GM19395 (cell line): ENCODE data around the gene TEX10.
"Not testable (repeated sequence)": the region's sequence is repeated elsewhere in the genome, so short reads cannot be mapped to it uniquely, and the experiment has no call there.

ENCODE experiments used
- ATAC-seq: cut with Tn5 transposase; IDR thresholded peaks from one replicate; pipeline ENCODE4 v1.9.1; 2021; ENCODE audit warnings: mild to moderate bottlenecking, moderate library complexity; ENCODE audit not compliant: unreplicated experiment

TEX10 gene

DNA sequence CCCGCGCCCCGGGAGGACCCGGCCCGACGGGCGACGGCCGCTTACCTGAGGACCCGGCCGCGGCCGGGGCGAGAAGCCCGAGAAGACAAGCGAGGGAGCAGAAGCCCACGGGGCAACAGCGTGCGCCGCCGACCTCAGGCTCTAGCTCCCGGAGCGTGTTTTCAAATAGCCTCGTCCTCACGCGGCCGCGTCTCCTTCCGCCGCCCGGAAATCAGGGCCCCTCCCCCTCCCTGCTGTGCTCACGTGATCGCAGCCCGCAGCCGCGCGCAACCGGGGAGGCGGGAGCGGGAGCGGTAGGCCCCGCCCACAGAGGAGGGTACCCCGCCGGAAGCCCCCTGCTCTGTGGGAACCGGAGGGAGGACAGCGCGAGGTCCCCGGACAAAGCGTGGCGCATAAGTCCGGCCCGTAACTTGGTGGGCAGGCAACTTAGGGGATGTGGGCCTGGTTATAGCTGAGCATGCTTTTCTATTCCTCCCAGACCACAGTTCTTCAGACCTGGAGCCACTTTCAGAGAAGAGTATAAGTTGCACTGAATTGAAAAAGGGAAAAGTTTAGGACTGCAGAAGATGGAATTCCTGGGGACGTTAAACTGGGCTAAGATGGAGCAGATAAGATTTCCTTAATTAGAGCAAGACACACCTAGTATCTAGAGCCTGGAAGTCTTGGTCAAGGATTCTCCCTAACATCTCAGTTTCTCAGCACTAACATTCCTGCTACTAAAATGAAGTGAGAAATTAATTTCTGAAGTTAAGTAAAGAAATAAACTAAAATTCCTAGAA lies at the start of gene TEX10:
Gene TEX10, minus strand, starts transcription at position 216 of the 779 bp plus-strand sequence. CDS start 3,579 bp downstream, outside the sequence.
- peak; percentile 84 for ATAC-seq

DNA sequence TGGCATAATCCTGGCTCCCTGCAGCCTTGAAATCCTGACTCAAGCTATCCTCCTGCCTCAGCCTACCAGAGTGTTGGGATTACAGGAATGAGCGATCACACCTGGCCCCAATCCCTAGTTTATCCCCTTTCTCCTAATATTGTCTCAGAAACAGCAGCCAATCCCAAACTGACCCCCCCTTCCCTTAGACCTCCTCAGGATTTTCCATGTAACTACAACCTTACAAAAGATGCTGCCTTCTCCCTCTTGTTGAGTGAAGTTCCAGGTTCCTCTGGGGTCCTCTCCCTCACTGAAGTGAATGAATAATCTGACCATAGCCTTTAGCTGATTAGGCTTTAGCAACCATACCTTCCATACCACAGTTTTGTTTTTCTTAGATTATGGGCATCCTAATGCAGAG lies 48.3 kb upstream of the TEX10 start:
- no peak for ATAC-seq

DNA sequence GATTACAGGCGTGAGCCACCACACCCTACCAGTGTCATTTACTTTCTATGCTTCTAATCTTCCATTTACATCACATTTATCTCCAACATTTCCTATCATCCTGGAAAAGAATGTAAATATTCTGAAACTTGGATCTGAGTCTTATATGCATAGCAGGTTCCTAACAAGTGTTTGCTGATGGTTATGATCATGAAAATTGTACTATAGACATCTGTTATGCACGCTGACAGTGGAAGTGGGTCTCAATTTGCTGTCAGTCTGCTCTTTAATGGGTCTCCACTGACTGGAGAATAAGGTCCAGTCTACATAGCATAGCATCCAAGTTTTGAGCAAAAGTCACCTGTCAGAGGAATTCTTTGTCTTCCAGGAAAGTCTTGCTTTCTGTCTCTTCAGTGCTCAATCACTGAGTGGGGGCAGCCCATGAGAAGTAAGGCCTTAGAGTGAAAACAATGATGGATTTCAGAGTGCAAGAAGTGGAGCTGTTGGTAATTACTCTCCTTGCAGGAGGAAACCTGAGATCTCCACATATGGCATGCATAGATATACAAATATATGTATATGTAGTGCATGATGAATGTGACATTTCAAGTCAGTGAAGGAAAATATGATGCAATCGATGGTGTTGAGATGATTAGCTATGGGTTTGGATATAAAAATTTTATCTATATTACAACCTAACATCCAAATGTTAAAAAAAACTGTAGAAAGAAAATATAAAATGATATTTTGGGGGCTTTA lies 45.0 kb upstream of the TEX10 start:
- ATAC-seq, result no peak

DNA sequence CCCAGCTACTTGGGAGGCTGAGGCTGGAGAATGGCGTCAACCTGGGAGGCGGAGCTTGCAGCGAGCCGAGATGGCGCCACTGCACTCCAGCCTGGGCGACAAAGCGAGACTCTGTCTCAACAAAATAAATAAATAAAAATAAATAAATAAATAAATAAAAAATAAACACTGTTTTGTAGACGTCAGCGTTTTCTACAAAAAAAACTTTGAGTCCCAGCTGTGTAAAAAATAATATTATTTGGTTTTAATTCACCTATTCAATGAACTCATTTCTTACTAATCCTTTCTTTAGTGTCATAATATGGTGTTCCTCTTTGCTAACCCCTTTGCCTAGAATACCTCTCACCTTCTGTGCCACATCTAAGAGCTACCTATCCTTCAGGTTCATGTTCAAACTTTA lies 44.0 kb upstream of the TEX10 start:
- ATAC-seq, result no peak

DNA sequence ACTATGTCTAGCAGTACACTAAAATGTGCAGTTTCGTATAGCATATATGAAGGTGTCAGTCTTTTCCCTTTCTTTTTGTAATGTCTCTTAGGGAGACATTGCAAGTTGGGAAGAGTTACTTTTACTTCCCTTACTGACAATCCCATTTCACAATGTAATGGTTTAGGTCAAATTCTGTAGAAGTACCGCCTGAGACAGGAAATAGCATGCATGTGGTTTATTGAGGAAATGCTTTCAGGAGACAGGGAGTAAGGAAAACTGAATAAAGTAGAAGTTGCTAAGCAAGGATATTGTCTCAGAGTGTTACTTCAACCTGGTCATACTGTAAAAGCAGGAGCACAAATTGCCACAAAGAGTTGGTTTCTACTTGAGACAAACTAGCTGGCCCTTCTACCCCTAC lies 42.1 kb upstream of the TEX10 start:
- no peak for ATAC-seq

DNA sequence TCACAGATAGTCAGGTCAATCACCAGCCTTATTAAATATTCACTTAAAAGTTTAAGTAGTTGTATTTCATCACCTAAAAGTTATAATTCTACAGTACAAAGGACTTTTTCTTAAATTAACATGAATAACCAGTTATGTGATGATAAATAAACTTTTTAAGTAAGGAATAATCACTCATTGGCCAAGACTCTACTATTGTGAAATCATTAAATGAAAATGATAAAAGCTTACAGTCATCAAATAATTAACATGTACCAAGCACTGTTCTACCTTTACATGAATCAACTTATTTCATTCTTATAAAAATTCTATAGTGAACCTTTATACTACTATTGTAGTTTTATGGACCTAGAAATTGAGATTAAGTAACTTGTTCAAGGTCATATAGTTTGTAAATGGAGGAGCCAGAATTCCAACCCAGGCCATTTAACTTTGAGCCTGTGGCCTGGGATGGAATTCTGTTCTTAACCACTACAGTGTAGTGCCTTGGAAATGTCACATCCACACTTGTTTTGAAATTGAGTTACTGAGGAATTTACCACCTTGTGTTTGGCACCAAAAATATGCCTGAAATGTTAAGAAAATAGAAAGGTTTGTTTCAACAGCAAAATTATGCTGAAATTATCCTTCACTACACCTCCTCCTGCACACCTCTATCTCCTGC lies 41.4 kb upstream of the TEX10 start:
- no peak for ATAC-seq

DNA sequence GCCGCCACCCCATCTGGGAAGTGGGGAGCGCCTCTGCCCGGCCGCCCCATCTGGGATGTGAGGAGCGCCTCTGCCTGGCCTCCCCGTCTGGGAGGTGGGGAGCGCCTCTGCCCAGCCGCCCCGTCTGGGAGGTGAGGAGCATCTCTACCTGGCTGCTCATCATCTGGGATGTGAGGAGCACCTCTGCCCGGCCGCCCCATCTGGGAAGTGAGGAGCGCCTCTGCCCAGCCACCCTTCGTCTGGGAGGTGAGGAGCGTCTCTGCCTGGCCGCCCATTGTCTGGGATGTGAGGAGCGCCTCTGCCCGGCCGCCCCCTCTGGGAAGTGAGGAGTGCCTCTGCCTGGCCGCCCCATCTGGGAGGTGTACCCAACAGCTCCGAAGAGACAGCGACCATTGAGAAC lies 40.2 kb upstream of the TEX10 start:
- ATAC-seq, result not testable (repeated sequence)

DNA sequence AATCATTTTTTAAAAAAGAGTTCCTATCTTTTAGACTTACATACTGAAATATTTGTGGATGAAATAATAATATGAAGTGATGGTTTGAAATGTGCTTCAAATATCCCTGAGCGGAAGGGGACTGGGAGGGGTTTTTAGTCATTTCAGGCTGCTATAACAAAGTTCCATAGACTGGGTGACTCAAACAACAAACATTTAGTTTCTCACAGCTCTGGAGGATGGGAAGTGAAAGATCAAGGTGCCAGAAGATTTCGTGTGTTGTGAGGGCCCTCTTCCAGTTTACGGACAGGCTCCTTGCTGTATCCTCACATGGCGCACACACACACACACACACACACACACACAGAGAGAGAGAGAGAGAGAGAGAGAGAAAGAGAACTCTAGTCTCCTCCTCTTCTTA lies 27.1 kb upstream of the TEX10 start:
- ATAC-seq, result no peak

DNA sequence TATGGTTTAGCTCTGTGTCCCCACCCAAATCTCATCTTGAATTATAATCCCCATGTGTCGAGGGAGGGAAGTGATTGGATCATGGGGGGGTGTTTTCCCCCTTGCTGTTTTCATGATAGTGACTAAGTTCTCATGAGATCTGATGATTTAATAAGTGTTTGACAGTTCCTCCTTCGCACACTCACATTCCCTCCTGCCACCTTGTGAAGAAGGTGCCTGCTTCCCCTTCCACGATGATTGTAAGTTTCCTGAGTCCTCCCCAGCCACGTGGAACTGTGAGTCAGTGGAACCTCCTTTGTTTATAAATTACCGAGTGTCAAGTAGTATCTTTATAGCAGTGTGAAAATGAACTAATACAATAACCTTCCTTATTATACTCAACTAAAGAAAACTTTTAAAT lies 24.3 kb upstream of the TEX10 start:
- no peak for ATAC-seq

DNA sequence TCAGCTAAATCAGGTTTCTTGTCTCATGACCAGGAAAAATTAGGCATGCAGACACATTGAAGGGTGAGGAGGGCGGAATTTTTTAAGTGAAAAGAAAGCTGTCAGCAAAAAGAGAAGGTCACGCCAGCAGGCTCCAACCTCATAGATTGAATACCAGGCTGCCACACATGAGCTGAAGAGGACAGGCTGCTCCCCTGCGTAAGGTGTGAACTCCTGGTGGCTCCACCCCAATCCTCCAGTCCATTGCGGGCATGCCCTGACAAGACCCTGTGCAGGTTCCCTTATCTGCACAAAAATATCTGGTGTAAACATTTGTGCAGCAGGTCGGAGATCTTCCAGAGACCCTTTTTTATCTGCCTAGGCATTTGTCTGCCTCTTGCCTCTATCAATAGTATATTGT lies 22.9 kb upstream of the TEX10 start:
- ATAC-seq, result no peak

DNA sequence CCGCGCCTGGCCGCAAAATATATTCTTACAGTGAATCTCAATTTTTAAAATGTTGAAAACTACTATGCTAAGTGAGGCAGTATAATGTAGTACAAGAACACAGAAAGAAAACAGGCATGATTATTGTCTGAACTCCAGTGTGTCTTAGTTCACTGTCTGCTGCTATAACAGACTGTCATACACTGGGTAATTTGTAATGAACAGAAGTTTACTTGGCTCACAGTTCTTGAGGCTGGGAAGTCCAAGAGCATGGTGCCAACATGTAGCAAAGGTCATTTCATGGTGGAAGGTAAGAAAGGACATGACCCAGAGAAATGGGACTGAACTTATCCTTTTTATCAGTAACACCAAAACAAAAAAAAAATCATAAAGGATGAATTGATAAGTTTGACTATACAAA lies 19.9 kb upstream of the TEX10 start:
- no peak for ATAC-seq

DNA sequence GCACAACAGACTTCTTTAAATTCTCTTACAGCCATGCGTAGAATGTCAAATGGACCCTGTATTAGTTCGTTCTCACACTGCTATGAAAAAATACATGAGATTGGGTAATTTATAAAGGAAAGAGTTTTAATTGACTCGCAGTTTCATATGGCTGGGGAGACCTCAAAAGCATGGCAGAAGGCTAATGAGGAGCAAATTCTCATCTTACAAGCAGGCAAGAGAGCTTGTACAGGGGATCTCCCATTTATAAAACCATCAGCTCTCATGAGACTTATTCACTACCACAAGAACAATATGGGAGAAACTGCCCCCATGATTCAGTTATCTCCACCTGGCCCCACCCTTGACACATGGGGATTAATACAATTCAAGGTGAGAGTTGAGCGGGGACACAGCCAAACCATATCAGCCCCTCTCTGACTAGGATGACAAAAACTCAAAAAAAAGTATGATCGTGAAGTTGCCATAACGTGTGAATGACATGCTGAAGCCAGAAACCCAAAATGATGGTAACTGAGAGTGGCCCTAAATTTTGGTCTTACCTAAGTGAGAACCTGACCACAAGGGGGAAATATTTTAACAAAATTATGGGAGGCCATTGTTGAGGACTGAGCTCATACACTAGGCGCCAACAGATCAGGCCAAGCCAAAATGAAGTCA lies 17.5 kb upstream of the TEX10 start:
- ATAC-seq, result no peak

DNA sequence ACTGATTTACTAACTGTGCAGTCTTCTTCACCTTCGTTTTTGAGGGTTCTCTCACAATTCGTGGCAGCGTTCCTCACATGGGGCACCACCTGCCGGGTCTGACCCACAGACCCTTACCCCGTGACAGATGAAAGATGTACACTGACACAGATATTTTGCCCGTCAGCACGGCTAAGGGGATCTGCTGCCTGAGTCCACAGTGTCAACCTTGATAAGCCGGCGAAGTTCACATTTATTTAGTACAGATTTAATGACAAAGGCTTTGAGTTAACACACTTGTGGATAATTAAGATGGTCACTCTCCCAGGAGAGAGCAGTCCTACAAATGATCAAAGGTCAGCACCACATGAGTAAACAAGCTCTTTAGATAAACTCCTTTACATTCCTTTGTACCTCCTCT lies 15.9 kb upstream of the TEX10 start:
- ATAC-seq, result no peak

DNA sequence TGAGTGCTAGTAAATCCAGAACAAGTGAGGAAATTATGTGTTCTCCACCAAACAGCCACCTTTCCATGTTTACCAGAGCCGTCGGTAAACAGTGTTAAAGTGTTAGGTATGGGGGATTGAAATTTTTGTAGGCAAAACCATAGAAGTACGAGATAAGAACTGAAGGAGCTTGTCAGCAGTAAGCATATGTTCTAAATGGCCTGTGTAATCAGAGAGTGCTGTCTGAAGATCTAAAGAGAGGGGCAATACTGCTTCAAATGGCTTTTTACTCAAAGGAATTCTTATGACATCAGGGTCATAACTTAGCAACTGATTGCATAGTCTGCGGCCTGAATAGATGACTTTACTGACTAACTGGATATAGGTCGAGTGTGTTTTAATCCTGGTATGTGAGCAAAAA lies 13.4 kb upstream of the TEX10 start:
- no peak for ATAC-seq

DNA sequence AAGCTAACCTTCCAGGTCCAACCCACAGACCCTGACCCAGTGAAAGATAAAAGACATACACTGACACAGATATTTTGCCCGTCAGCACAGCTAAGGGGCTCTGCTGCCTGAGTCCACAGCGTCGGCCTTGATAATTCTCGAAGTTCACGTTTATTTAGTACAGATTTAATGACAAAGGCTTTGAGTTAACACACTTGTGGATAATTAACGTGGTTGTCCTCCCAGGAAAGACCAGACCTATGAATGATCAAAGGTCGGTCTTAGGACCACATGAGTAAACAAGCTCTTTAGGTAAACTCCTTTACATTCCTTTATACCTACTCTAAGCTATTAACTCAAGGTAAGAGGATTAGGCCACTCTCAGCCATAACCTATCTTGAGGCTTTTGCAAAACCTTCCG lies 11.3 kb upstream of the TEX10 start:
- no peak for ATAC-seq

DNA sequence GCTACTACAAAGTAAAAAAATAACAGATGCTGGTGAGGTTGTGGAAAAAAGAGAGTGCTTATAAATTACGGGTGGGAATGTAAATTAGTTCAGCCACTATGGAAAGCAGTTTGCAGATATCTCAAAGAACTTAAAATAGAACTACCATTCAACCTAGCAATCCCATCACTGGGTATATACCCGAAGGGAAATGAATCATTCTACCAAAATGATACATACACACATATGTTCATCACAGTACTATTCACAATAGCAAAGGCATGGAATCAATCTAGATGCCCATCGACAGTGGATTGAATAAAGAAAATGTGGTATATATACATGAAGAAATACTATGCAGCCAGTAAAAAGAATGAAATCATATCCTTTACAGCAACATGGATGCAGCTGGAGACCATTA lies 6.3 kb upstream of the TEX10 start:
- ATAC-seq, result no peak

DNA sequence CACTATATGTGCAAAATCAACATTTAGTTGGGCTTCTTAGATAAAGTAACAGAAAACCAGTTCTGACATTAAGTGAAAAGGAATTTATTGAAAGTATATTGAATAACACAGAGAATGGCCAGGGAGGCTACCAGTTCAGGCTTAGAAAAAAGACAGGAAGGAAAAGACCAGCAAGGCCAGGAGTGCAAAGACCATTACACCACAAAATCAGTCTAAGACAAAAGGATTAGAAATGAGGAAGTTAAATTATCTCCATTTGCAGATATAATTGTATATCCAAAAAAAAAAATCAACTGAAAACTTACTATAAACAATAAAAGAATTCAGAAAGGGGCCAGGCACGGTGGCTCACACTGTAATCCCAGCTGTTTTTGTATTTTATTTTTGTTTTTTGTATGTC lies 4.8 kb upstream of the TEX10 start:
- no peak for ATAC-seq

DNA sequence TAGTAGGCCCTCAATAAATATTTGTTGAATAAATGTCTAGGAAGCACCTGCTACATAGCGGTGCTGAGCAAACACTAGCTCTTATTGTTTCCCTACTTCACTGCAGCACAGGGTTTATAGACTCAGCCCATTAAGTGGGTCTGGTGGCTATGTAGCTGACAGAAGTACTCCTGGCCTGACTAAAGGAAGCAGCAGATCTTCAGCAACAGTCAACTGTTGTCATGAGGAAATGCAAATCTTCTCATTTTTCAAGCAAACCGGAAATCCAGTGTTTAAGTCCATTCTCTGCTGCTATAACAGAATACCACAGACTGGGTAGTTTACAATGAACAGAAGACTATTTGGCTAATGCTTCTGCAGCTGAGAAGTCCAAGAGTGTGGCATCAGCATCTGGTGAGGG lies 2.8 kb upstream of the TEX10 start:
- ATAC-seq, result no peak

DNA sequence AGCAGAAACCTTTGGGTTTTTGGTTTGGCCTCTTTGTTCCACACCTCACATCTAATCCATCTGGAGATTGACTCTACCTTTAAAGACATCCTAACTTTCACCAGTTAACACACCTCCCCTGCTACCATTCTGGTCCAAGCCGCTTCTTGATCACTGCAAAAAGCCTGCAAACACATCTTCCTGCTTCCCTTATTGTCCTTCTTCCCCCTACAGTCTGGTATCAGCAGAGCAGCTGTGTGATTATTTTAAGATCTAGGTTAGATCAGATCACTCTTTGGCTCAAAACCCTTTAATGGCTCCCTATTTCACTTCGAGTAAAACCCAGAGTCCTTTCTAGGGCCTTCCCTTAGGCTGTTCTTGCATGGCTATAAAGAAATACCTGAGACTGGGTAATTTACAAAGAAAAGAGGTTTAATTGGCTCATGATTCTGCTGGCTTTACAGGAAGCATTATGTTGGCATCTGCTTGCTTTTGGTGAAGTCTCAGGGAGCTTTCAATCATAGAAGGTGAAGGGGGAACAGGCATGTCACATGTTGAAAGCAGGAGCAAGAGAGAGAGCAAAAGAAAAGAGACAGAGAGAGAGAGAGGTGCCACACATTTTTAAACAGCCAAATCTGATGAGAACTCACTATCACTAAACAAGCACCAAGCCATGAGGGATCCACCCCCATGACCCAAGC lies 1.5 kb upstream of the TEX10 start:
- no peak for ATAC-seq

DNA sequence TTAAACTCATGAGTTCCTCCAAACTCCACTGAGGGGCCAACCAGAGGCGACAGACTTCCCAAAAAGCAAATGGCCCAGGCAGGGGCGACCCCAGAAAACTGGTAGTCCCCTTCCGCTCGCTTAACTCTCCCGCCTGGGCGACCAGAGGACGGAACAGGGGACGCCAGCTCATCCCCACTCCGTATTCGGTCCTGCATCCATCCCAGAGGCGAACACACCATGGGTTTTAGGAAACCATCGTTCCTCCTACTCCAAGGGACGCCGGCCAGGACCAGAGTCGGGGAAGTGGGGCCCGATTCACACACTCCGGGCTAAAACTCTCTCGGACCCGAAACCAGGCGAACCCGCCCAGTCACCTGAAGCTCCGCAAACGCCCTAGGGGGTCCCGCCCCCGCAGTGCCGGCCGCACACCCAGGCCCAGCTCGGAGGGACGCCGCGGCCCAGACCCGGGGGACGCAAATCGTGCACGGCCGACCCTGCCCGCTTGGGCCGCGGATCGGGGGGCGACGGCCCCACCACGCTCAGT lies 478 bp downstream of the TEX10 start:
- ATAC-seq, result peak; percentile 52

DNA sequence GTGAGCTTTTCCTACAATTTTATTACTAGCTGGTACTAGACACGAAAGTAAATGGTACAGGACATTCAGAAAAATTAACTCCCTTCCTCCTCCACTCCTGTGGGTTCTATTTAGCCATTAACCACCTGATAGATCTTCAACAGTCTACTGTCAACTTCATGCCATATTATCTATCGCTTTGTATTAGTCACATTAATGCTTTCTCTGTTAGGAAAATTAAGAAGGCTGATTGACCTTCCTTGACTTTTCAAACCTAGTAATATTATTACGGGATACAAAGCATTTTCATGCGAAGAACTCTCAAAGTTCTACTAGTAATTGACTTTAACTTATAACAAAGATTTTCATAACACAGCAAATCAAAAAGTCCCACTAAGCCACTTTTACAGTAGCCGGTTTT lies 1.2 kb downstream of the TEX10 start:
- ATAC-seq, result no peak
